ENCODE measurements around the gene TACC2.

The TACC2 gene

GRCh38 chr10:122213766-122214165 is 224.8 kb downstream of the TACC2 start:
- intact Hi-C loops (cut with DNase I), result loop anchor here (5.0 kb wide), 1 partner anchor 71 kb away; no protein-coding TSS in a partner anchor
- DNase-seq, result peak in 41 of 42 donors; percentile 27 to 86 (median 64)

GRCh38 chr10:122216047-122216446 is 227.1 kb downstream of the TACC2 start:
- intact Hi-C loops (cut with DNase I), result no loop called here
- DNase-seq, result no peak

- intact Hi-C loops (cut with DNase I), result no loop called here
- DNase-seq, result no peak
Measured at GRCh38 chr10:122219340-122219739, 230.4 kb downstream of the TACC2 start.

GRCh38 chr10:122220736-122221135 is 231.8 kb downstream of the TACC2 start:
- no peak for DNase-seq
- intact Hi-C loops (cut with DNase I), result no loop called here

- intact Hi-C loops (cut with DNase I), result no loop called here
- no peak for DNase-seq
Measured at GRCh38 chr10:122221958-122222357, 233.0 kb downstream of the TACC2 start.

GRCh38 chr10:122222638-122223037 is 233.7 kb downstream of the TACC2 start:
- DNase-seq, result no peak
- intact Hi-C loops (cut with DNase I), result no loop called here

GRCh38 chr10:122224159-122224558 is 235.2 kb downstream of the TACC2 start:
- intact Hi-C loops (cut with DNase I), result no loop called here
- DNase-seq, result no peak

- intact Hi-C loops (cut with DNase I), result no loop called here
- DNase-seq, result no peak
Measured at GRCh38 chr10:122225330-122225729, 236.4 kb downstream of the TACC2 start.

- intact Hi-C loops (cut with DNase I), result no loop called here
Measured at GRCh38 chr10:122227754-122228153, 238.8 kb downstream of the TACC2 start.

GRCh38 chr10:122229666-122230065 is 240.7 kb downstream of the TACC2 start:
- intact Hi-C loops (cut with DNase I), result no loop called here
- DNase-seq, result no peak

More at GRCh38 chr10:122227754-122228153, 238.8 kb downstream of the TACC2 start:
- DNase-seq, result no peak

GRCh38 chr10:122230222-122230621 is 241.3 kb downstream of the TACC2 start:
- intact Hi-C loops (cut with DNase I), result no loop called here
- no peak for DNase-seq

- intact Hi-C loops (cut with DNase I), result no loop called here
Measured at GRCh38 chr10:122232769-122233168, 243.8 kb downstream of the TACC2 start.

GRCh38 chr10:122233857-122234348 is 244.9 kb downstream of the TACC2 start:
- DNase-seq, result no peak
- intact Hi-C loops (cut with DNase I), result no loop called here

More at GRCh38 chr10:122232769-122233168, 243.8 kb downstream of the TACC2 start:
- peak in 4 of 42 donors; percentile 16 to 40 (median 30) for DNase-seq

GRCh38 chr10:122234416-122234815 is 245.5 kb downstream of the TACC2 start:
- DNase-seq, result no peak
- intact Hi-C loops (cut with DNase I), result no loop called here

- no peak for DNase-seq
- intact Hi-C loops (cut with DNase I), result no loop called here
Measured at GRCh38 chr10:122236690-122237306, 247.8 kb downstream of the TACC2 start.

GRCh38 chr10:122237331-122237990 is 248.5 kb downstream of the TACC2 start:
- no peak for DNase-seq
- intact Hi-C loops (cut with DNase I), result no loop called here

- intact Hi-C loops (cut with DNase I), result no loop called here
- peak in 1 of 42 donors; percentile 13 for DNase-seq
Measured at GRCh38 chr10:122239578-122240257, 250.8 kb downstream of the TACC2 start.

GRCh38 chr10:122240401-122240800 is 251.4 kb downstream of the TACC2 start:
- intact Hi-C loops (cut with DNase I), result no loop called here
- DNase-seq, result peak in 1 of 42 donors; percentile 29

GRCh38 chr10:122241836-122242235 is 252.9 kb downstream of the TACC2 start:
- DNase-seq, result peak in 1 of 42 donors; percentile 12
- intact Hi-C loops (cut with DNase I), result no loop called here

- no peak for DNase-seq
- intact Hi-C loops (cut with DNase I), result no loop called here
Measured at GRCh38 chr10:122243550-122243949, 254.6 kb downstream of the TACC2 start.
